RKO (cell line): ENCODE measurements around the gene ADPGK.
A peak's percentile ranks its signal among the peaks of the same experiment; 100 is the strongest.

Experiments used
- DNase-seq: peaks from one replicate; pipeline ENCODE4 v3.0.0-alpha.2; 2016; ENCODE audit warnings: low spot score

Gene ADPGK

GRCh38 chr15:72790302-72790910 lies 6.8 kb upstream of the ADPGK start:
- no peak for DNase-seq

GRCh38 chr15:72787526-72787925 lies 4.0 kb upstream of the ADPGK start:
- no peak for DNase-seq

GRCh38 chr15:72786676-72787345 lies 3.3 kb upstream of the ADPGK start:
- no peak for DNase-seq

GRCh38 chr15:72786242-72786641 lies 2.7 kb upstream of the ADPGK start:
- no peak for DNase-seq

- DNase-seq, result no peak
Measured at GRCh38 chr15:72785841-72786240, 2.3 kb upstream of the ADPGK start.

- DNase-seq, result no peak
Measured at GRCh38 chr15:72785432-72785831, 1.9 kb upstream of the ADPGK start.

GRCh38 chr15:72784456-72784876 lies 908 bp upstream of the ADPGK start:
- no peak for DNase-seq

GRCh38 chr15:72783004-72783639 lies 436 bp downstream of the ADPGK start:
- DNase-seq, result peak; percentile 51

DNA sequence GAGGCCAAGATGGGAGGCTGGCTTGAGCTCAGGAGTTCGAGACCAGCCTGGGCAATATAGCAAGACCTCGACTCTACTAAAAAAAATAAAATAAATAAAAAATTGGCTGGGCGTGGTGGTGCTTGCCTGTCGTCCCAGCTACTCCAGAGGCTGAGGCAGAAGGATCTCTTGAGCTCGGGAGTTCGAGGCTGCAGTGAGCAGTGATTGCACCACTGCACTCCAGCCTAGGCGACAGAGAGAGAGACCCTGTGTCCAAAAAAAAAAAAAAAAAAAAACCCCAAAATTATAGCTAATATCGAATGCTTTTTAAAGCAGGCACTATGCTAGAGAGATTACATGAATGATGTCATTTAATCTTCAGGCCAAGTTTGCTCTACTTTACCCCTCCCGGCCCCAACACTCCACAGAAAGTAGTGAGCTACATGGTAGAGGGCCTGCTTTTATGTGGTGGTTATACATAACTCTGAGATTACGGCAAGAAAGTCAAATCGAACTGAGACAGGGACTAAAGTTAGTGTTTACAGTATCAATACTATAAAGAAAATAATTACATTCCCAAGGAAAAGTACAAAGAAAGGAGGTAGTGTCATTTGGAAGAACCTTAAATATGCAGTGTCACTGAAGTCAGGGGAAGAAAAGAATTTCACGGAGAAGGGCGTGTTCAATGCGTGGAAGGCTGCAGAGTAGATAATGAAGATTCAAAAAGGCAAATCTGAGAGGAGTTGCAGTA lies 1.1 kb downstream of the ADPGK start:
- DNase-seq, result peak; percentile 40

- no peak for DNase-seq
Measured at GRCh38 chr15:72781631-72782030, 1.9 kb downstream of the ADPGK start.

- DNase-seq, result no peak
Measured at GRCh38 chr15:72778796-72779195, 4.8 kb downstream of the ADPGK start.

DNA sequence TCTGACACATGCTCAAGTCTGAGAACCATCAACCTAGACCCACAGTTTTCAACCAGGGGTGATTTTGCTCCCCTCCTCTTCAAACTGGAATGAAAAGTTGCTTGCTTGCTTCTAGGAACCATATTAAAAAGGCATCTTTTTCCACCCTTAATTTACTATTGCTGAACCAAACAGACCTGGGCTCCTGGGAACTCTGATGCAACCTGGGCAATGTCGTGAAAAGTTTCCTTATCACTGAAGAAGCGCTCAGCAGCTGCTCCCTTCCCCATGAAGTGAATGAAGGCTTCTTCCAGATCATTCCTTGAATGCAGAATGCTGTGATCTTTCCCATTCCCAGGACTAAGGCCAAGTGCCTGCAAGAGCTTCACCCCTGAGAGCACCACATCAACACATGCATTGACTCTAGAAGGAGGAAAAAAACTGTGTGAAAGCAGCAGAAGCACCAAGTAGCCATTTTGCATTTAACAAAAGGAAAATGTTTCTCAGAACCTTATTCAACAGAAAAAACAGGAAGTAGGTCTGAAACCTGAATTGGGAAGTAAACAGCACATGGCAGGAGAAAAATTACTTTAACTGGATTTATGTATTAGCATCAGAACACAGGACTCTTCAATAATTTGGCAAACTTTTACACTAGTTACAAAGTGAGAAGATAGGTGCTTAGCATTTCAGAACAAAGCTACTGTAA lies 8.7 kb downstream of the ADPGK start:
- no peak for DNase-seq

GRCh38 chr15:72771329-72771725 lies 12.2 kb downstream of the ADPGK start:
- DNase-seq, result no peak

GRCh38 chr15:72770673-72771328 lies 12.8 kb downstream of the ADPGK start:
- DNase-seq, result peak; percentile 14

GRCh38 chr15:72766780-72767179 lies 16.8 kb downstream of the ADPGK start:
- DNase-seq, result no peak

- no peak for DNase-seq
Measured at GRCh38 chr15:72766025-72766424, 17.5 kb downstream of the ADPGK start.

DNA sequence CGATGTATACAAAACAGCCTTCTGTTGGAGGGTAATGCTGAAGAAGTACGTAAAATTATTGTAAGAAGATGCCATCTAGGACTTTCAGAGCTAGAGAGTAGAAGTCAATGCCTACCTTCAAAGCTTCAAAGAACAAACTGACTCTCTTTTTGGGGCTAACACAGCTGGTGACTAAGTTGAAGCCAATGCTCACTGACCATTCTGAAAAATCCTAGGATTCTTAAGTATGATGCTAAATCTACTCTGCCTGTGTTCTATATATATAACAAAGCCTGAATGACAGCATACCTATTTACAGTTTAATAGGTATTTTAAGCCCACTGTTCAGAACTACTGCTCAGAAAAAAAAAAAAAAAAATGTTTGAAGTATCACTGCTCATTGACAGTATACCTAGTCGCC lies 18.9 kb downstream of the ADPGK start:
- DNase-seq, result no peak

DNA sequence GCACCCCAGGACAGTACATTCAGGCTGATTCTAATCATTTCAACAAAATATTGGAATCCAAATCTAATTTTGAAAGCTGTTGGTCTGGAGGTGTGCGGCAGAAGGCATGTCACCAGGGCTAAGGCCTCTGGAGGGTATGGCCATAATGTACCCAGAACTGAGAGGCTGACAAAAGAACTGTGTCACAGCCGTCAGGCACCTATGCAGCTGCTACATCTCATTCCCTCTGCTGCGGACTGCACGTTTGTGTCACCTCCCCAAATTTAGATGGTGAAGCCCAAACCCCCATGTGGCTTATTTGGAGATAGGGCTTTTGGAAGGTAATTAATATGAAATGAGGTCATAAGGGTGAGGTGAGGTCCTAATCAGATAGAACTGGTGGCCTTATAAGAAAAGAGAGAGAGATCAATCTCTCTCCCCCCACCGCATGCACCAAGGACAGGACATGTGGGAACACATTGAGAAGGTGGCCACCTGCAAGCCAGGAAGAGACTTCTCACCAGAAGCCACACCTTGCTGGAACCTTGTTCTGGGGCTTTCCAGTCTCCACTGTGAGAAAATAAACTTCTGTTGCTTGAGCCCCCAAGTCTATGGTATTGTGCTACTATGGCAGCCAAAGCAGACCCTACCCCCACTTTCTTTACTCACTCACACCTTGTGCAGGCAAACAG lies 22.8 kb downstream of the ADPGK start:
- DNase-seq, result no peak

GRCh38 chr15:72758182-72758581 lies 25.4 kb downstream of the ADPGK start:
- DNase-seq, result peak; percentile 25

GRCh38 chr15:72754096-72754495 lies 29.5 kb downstream of the ADPGK start:
- DNase-seq, result no peak
